DOHH2 (cell line): Measurements from ENCODE around the gene SPPL2B.
"Not testable (repeated sequence)": the region's sequence is repeated elsewhere in the genome, so short reads cannot be mapped to it uniquely, and the experiment has no call there.

Experiments used
- H3F3A ChIP-seq: fragments of 200-600 bp; sonication (generic), shearing (Covaris generic); 2 replicates; pipeline ENCODE4 v1.6.0; 2016; ENCODE audit warnings: antibody characterized with exemption, mild to moderate bottlenecking; ENCODE audit not compliant: control insufficient read depth, insufficient read depth
- H3K27ac ChIP-seq: fragments of 200-600 bp; sonication (generic); 2 replicates; pipeline ENCODE4 v1.5.1; 2014; ENCODE audit warnings: low read depth, mild to moderate bottlenecking, low read length, moderate library complexity
- H3K27me3 ChIP-seq: fragments of 200-600 bp; sonication (generic); 2 replicates; pipeline ENCODE4 v1.6.1; 2014; ENCODE audit warnings: mild to moderate bottlenecking, low read length, mixed read lengths; ENCODE audit not compliant: control insufficient read depth
- H3K36me3 ChIP-seq: fragments of 200-600 bp; sonication (generic); 2 replicates; pipeline ENCODE4 v1.6.1; 2014; ENCODE audit warnings: mild to moderate bottlenecking, low read length, moderate library complexity, mixed read lengths; ENCODE audit not compliant: control insufficient read depth
- H3K4me1 ChIP-seq: fragments of 200-600 bp; sonication (generic); 2 replicates; pipeline ENCODE4 v1.6.1; 2014; ENCODE audit warnings: mild to moderate bottlenecking, low read length, mixed read lengths; ENCODE audit not compliant: control insufficient read depth
- H3K4me2 ChIP-seq: fragments of 200-600 bp; sonication (generic); 2 replicates; pipeline ENCODE4 v1.6.0; 2014; ENCODE audit warnings: mild to moderate bottlenecking, low read length, moderate library complexity
- H3K4me3 ChIP-seq: fragments of 200-600 bp; sonication (generic); 2 replicates; pipeline ENCODE4 v1.5.1; 2014; ENCODE audit warnings: mild to moderate bottlenecking, low read length, mixed read lengths
- H3K79me2 ChIP-seq: fragments of 200-600 bp; sonication (generic); 2 replicates; pipeline ENCODE4 v1.6.1; 2014; ENCODE audit warnings: mild to moderate bottlenecking, low read length, mixed read lengths; ENCODE audit not compliant: control insufficient read depth
- H3K9me2 ChIP-seq: fragments of 200-600 bp; sonication (generic); replicated peaks from 2 replicates; pipeline ENCODE4 v1.6.1; 2014; ENCODE audit warnings: mild to moderate bottlenecking, low read length, mixed read lengths; ENCODE audit not compliant: control insufficient read depth
- H3K9me3 ChIP-seq: fragments of 200-600 bp; sonication (generic); 2 replicates; pipeline ENCODE4 v1.6.1; 2014; ENCODE audit warnings: antibody characterized with exemption, low read length, mixed read lengths; ENCODE audit not compliant: control insufficient read depth, insufficient read depth
- H4K20me1 ChIP-seq: fragments of 200-600 bp; sonication (generic); 2 replicates; pipeline ENCODE4 v1.6.0; 2014; ENCODE audit warnings: low read depth, mild to moderate bottlenecking, antibody characterized with exemption, low read length, moderate library complexity; ENCODE audit not compliant: control insufficient read depth, insufficient read depth
- CTCF ChIP-seq: fragments of 200-600 bp; sonication (generic); IDR thresholded peaks from one replicate; pipeline ENCODE4 v1.5.1; 2014; ENCODE audit warnings: antibody characterized with exemption, mild to moderate bottlenecking, low read depth, low read length; ENCODE audit not compliant: poor library complexity, severe bottlenecking
- EZH2phosphoT487 ChIP-seq: fragments of 200-600 bp; sonication (generic); IDR thresholded peaks from 2 replicates; pipeline ENCODE4 v1.6.1; 2017; ENCODE audit warnings: borderline replicate concordance, mild to moderate bottlenecking, antibody characterized with exemption, low read length, moderate library complexity, mixed read lengths

SPPL2B gene

GRCh38 chr19:2345794-2346663 is 17.5 kb downstream of the SPPL2B start:
- H4K20me1 ChIP-seq = no peaks in the 10 kb centered on the region
- H3K4me1 ChIP-seq = no peaks in the 10 kb centered on the region
- no peaks in the 10 kb centered on the region for H3K27me3 ChIP-seq
- peaks cover 17% of the 10 kb centered on the region for H3K36me3 ChIP-seq
- TF ChIP-seq CTCF = no peak
- TF ChIP-seq EZH2phosphoT487 = no peak
- H3K4me2 ChIP-seq = no peak overlapping the region
- H3K27ac ChIP-seq = no peak overlapping the region
- no peak overlapping the region for H3K4me3 ChIP-seq
- H3K9me2 ChIP-seq = no peaks in the 10 kb centered on the region
- no peaks in the 10 kb centered on the region for H3K79me2 ChIP-seq
- H3F3A ChIP-seq = no peaks in the 10 kb centered on the region
- no peaks in the 10 kb centered on the region for H3K9me3 ChIP-seq

GRCh38 chr19:2349818-2350217 is 21.3 kb downstream of the SPPL2B start:
- not testable (repeated sequence) for H3K9me3 ChIP-seq, H3K27ac ChIP-seq, H4K20me1 ChIP-seq, H3K4me3 ChIP-seq, H3K4me1 ChIP-seq, H3K27me3 ChIP-seq, H3K79me2 ChIP-seq, H3F3A ChIP-seq, H3K9me2 ChIP-seq, H3K4me2 ChIP-seq
- H3K36me3 ChIP-seq = peaks cover 16% of the 10 kb centered on the region; the same call in 1 of the 2 replicates

GRCh38 chr19:2350656-2351055 is 22.2 kb downstream of the SPPL2B start:
- H3K27me3 ChIP-seq = no peaks in the 10 kb centered on the region
- no peaks in the 10 kb centered on the region for H3K9me2 ChIP-seq
- H3K27ac ChIP-seq = no peak overlapping the region
- H4K20me1 ChIP-seq = no peaks in the 10 kb centered on the region
- no peak overlapping the region for H3K4me3 ChIP-seq
- no peaks in the 10 kb centered on the region for H3K4me1 ChIP-seq
- no peaks in the 10 kb centered on the region for H3F3A ChIP-seq
- no peaks in the 10 kb centered on the region for H3K9me3 ChIP-seq
- no peaks in the 10 kb centered on the region for H3K79me2 ChIP-seq
- TF ChIP-seq EZH2phosphoT487 (no peak), CTCF (no peak)
- H3K36me3 ChIP-seq = peaks cover 13% of the 10 kb centered on the region; the same call in 1 of the 2 replicates
- H3K4me2 ChIP-seq = no peak overlapping the region

GRCh38 chr19:2351591-2351990 is 23.1 kb downstream of the SPPL2B start:
- Histone ChIP-seq H3K4me2 (no peak overlapping the region), H3K4me3 (no peak overlapping the region), H3K9me2 (no peaks in the 10 kb centered on the region), H3K36me3 (peaks cover 13% of the 10 kb centered on the region; the same call in 1 of the 2 replicates), H3K27me3 (no peaks in the 10 kb centered on the region), H3K4me1 (no peaks in the 10 kb centered on the region), H3F3A (no peaks in the 10 kb centered on the region), H4K20me1 (no peaks in the 10 kb centered on the region), H3K79me2 (no peaks in the 10 kb centered on the region), H3K27ac (no peak overlapping the region), H3K9me3 (no peaks in the 10 kb centered on the region)
- TF ChIP-seq CTCF (no peak), EZH2phosphoT487 (no peak)
